Measurements from ENCODE around the gene TPM1.

The TPM1 gene

GRCh38 chr15:63075984-63076713, 33.6 kb downstream of the TPM1 start:
- peaks cover 6% of the 10 kb centered on the region; the same call in 1 of the 2 replicates for H3K36me3 ChIP-seq (ENCODE audit: low read depth)
- TF ChIP-seq CTCF (IDR thresholded peaks at IDR 0.05; ENCODE audit: poor library complexity, severe bottlenecking) = no peak
- H3K9me3 ChIP-seq (ENCODE audit: severe bottlenecking) = no peaks in the 10 kb centered on the region
- H3K4me1 ChIP-seq (ENCODE audit: insufficient read depth, poor library complexity, severe bottlenecking) = no peaks in the 10 kb centered on the region
- H3K4me3 ChIP-seq (ENCODE audit: severe bottlenecking) = no peak overlapping the region
- H3K27ac ChIP-seq (ENCODE audit: poor library complexity, severe bottlenecking) = no peak overlapping the region
- DNase-seq (ENCODE audit: low spot score) = no peak
- H3K27me3 ChIP-seq (ENCODE audit: insufficient read depth, poor library complexity, severe bottlenecking) = no peaks in the 10 kb centered on the region
- no peak for ATAC-seq (ENCODE audit: low read depth)

GRCh38 chr15:63076714-63077046, 34.1 kb downstream of the TPM1 start:
- Histone ChIP-seq H3K4me3 (ENCODE audit: severe bottlenecking) (no peak overlapping the region), H3K27ac (ENCODE audit: poor library complexity, severe bottlenecking) (no peak overlapping the region), H3K9me3 (ENCODE audit: severe bottlenecking) (no peaks in the 10 kb centered on the region), H3K36me3 (ENCODE audit: low read depth) (0 out of 2 replicates have a peak, but pooled peaks cover under 1% of the 10 kb centered on the region), H3K27me3 (ENCODE audit: insufficient read depth, poor library complexity, severe bottlenecking) (no peaks in the 10 kb centered on the region), H3K4me1 (ENCODE audit: insufficient read depth, poor library complexity, severe bottlenecking) (no peaks in the 10 kb centered on the region)
- ATAC-seq (ENCODE audit: low read depth) (no peak), DNase-seq (ENCODE audit: low spot score) (no peak)
- no peak for TF ChIP-seq CTCF (IDR thresholded peaks at IDR 0.05; ENCODE audit: poor library complexity, severe bottlenecking)

GRCh38 chr15:63077952-63078351, 35.4 kb downstream of the TPM1 start:
- no peak overlapping the region for H3K27ac ChIP-seq (ENCODE audit: poor library complexity, severe bottlenecking)
- ATAC-seq (ENCODE audit: low read depth) = no peak
- H3K4me1 ChIP-seq (ENCODE audit: insufficient read depth, poor library complexity, severe bottlenecking) = peaks cover 6% of the 10 kb centered on the region
- H3K9me3 ChIP-seq (ENCODE audit: severe bottlenecking) = no peaks in the 10 kb centered on the region
- DNase-seq (ENCODE audit: low spot score) = no peak
- no peaks in the 10 kb centered on the region for H3K36me3 ChIP-seq (ENCODE audit: low read depth)
- TF ChIP-seq CTCF (IDR thresholded peaks at IDR 0.05; ENCODE audit: poor library complexity, severe bottlenecking) = no peak
- H3K27me3 ChIP-seq (ENCODE audit: insufficient read depth, poor library complexity, severe bottlenecking) = no peaks in the 10 kb centered on the region
- no peak overlapping the region for H3K4me3 ChIP-seq (ENCODE audit: severe bottlenecking)

GRCh38 chr15:63079947-63080626, 37.5 kb downstream of the TPM1 start:
- Histone ChIP-seq H3K27me3 (ENCODE audit: insufficient read depth, poor library complexity, severe bottlenecking) (no peaks in the 10 kb centered on the region), H3K9me3 (ENCODE audit: severe bottlenecking) (no peaks in the 10 kb centered on the region), H3K4me3 (ENCODE audit: severe bottlenecking) (no peak overlapping the region), H3K4me1 (ENCODE audit: insufficient read depth, poor library complexity, severe bottlenecking) (peaks cover 6% of the 10 kb centered on the region), H3K36me3 (ENCODE audit: low read depth) (no peaks in the 10 kb centered on the region), H3K27ac (ENCODE audit: poor library complexity, severe bottlenecking) (no peak overlapping the region)
- DNase-seq (ENCODE audit: low spot score) = no peak
- ATAC-seq (ENCODE audit: low read depth) = peak; percentile 77
- no peak for TF ChIP-seq CTCF (IDR thresholded peaks at IDR 0.05; ENCODE audit: poor library complexity, severe bottlenecking)

Measured in RWPE2 (cell line).